ENCODE results near the gene MAP3K9.
A peak's percentile ranks its signal among the peaks of the same experiment; 100 is the strongest.
"Not testable (repeated sequence)": the region's sequence is repeated elsewhere in the genome, so short reads cannot be mapped to it uniquely, and the experiment has no call there.

The MAP3K9 gene

GRCh38 chr14:70809225-70810219, at the start of gene MAP3K9:
Gene MAP3K9 (minus strand): TSS chr14:70809513. CDS start chr14:70809171, 342 bp downstream.
- no peak for DNase-seq (ENCODE audit: low spot score)

- DNase-seq (ENCODE audit: low spot score) = no peak
These were observed 49.3 kb upstream of the MAP3K9 start for GRCh38 chr14:70858641-70859040.

GRCh38 chr14:70857496-70857890, 48.2 kb upstream of the MAP3K9 start:
- DNase-seq (ENCODE audit: low spot score) = no peak

GRCh38 chr14:70856851-70857495, 47.7 kb upstream of the MAP3K9 start:
- DNase-seq (ENCODE audit: low spot score) = no peak

- no peak for DNase-seq (ENCODE audit: low spot score)
These were observed 46.2 kb upstream of the MAP3K9 start for GRCh38 chr14:70855486-70855885.

- DNase-seq (ENCODE audit: low spot score) = not testable (repeated sequence)
These were observed 44.3 kb upstream of the MAP3K9 start for GRCh38 chr14:70853658-70854057.

- no peak for DNase-seq (ENCODE audit: low spot score)
These were observed 38.2 kb upstream of the MAP3K9 start for GRCh38 chr14:70847406-70848090.

GRCh38 chr14:70845601-70846000, 36.3 kb upstream of the MAP3K9 start:
- no peak for DNase-seq (ENCODE audit: low spot score)

- DNase-seq (ENCODE audit: low spot score) = peak; percentile 44
These were observed 33.6 kb upstream of the MAP3K9 start for GRCh38 chr14:70842851-70843462.

- DNase-seq (ENCODE audit: low spot score) = no peak
These were observed 28.8 kb upstream of the MAP3K9 start for GRCh38 chr14:70838076-70838475.

GRCh38 chr14:70836946-70837345, 27.6 kb upstream of the MAP3K9 start:
- DNase-seq (ENCODE audit: low spot score) = no peak

GRCh38 chr14:70833884-70834283, 24.6 kb upstream of the MAP3K9 start:
- DNase-seq (ENCODE audit: low spot score) = no peak

- no peak for DNase-seq (ENCODE audit: low spot score)
These were observed 23.4 kb upstream of the MAP3K9 start for GRCh38 chr14:70832561-70833305.

- DNase-seq (ENCODE audit: low spot score) = no peak
These were observed 21.9 kb upstream of the MAP3K9 start for GRCh38 chr14:70830998-70831781.

GRCh38 chr14:70828188-70828587, 18.9 kb upstream of the MAP3K9 start:
- no peak for DNase-seq (ENCODE audit: low spot score)

GRCh38 chr14:70827752-70828151, 18.4 kb upstream of the MAP3K9 start:
- DNase-seq (ENCODE audit: low spot score) = no peak

GRCh38 chr14:70827347-70827746, 18.0 kb upstream of the MAP3K9 start:
- no peak for DNase-seq (ENCODE audit: low spot score)

- DNase-seq (ENCODE audit: low spot score) = no peak
These were observed 14.0 kb upstream of the MAP3K9 start for GRCh38 chr14:70823281-70823680.

- no peak for DNase-seq (ENCODE audit: low spot score)
These were observed 13.3 kb upstream of the MAP3K9 start for GRCh38 chr14:70822530-70823185.

Measured in kidney capillary endothelial cell (primary cell).